ENCODE data around the gene CD300E. TPM values are rescaled to one million over a fixed set of nuclear protein-coding genes. Genes with fewer than 3 reads are reported as not detected.

Gene CD300E
- total and polyA plus RNA-seq, 2 donors (not counting 1 experiment from before 2014, with no cell fraction given) = 0.10 to 0.92 TPM

DNA sequence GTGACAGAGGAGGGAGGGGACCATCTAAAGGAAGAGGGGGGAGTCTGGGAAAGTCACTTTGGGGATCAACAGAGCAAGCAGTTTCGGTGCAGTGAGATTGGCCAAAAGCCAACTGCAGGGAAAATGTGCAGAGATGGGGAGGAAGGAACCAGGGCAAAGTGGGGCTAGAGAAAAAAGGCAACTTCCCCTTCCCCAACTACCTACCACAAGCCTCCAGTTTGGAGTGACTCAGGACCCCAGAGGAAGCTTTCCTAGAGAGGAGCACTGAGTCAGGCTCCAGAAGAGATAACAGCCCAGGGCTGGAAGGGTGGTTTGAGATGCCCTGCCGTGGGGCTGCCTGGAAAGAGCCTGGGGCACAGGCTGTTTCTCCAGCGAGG, 24.5 kb downstream of the CD300E start:
- Histone ChIP-seq H3K36me3 (replicated peaks in 1 of 2; ENCODE audit: control extremely low read depth in 1 of 2, control insufficient read depth in 1 of 2, extremely low read depth in 1 of 2, insufficient read depth in 2 of 2, low read length in 1 of 2) (no peaks in the 10 kb centered on the region), H3K27me3 (replicated peaks in 1 of 4; ENCODE audit: control extremely low read depth in 1 of 4, control insufficient read depth in 3 of 4, insufficient read depth in 4 of 4, low read length in 3 of 4) (peaks cover 0 to 2% (median 0%) of the 10 kb centered on the region in 4 experiments), H3K9me3 (ENCODE audit: control extremely low read depth in 1 of 3, control insufficient read depth in 2 of 3, insufficient read depth in 1 of 3, low read length in 2 of 3) (peaks cover 0 to 10% (median 4%) of the 10 kb centered on the region in 3 donors), H3K4me1 (ENCODE audit: control insufficient read depth in 2 of 2, insufficient read depth in 2 of 2, low read length in 2 of 2) (peaks cover 33 to 37% of the 10 kb centered on the region in 2 donors), H4K20me1 (ENCODE audit: control insufficient read depth, insufficient read depth, low read length, poor library complexity, severe bottlenecking) (no peaks in the 10 kb centered on the region), H3K79me2 (ENCODE audit: control insufficient read depth, insufficient read depth, low read length) (no peaks in the 10 kb centered on the region), H2AFZ (ENCODE audit: insufficient read depth, low read depth, low read length, poor library complexity, severe bottlenecking) (no peak overlapping the region), H3K4me2 (replicated peaks; ENCODE audit: low read depth, low read length, poor library complexity, severe bottlenecking) (peak overlapping the region; percentile 47), H3K27ac (ENCODE audit: low read length in 2 of 2) (no peak overlapping the region), H3K9ac (ENCODE audit: low read length) (no peak overlapping the region), H3K4me3 (ENCODE audit: control extremely low read depth in 1 of 5, extremely low read depth in 1 of 5, insufficient read depth in 1 of 5, low read depth in 2 of 5, low read length in 4 of 5) (no peak overlapping the region)
- H3K4me1 Mint-ChIP-seq = peaks cover 38% of the 10 kb centered on the region
- H3K27ac Mint-ChIP-seq = no peak overlapping the region
- WGBS (ENCODE audit: insufficient coverage) = 0% methylated on average over 2 of the region's 3 CpGs
- CTCF ChIA-PET = no interaction called here
- POLR2A ChIA-PET = no interaction called here
- DNase-seq = no peak
- peak overlapping the region; percentile 52 for H3K4me3 Mint-ChIP-seq
- peaks cover 4% of the 10 kb centered on the region for H3K27me3 Mint-ChIP-seq
- no peak for TF ChIP-seq EZH2 (IDR thresholded peaks at IDR 0.05; ENCODE audit: borderline replicate concordance, insufficient read depth, low read depth, low read length, poor library complexity, severe bottlenecking)
- TF ChIP-seq, protein P1, sequence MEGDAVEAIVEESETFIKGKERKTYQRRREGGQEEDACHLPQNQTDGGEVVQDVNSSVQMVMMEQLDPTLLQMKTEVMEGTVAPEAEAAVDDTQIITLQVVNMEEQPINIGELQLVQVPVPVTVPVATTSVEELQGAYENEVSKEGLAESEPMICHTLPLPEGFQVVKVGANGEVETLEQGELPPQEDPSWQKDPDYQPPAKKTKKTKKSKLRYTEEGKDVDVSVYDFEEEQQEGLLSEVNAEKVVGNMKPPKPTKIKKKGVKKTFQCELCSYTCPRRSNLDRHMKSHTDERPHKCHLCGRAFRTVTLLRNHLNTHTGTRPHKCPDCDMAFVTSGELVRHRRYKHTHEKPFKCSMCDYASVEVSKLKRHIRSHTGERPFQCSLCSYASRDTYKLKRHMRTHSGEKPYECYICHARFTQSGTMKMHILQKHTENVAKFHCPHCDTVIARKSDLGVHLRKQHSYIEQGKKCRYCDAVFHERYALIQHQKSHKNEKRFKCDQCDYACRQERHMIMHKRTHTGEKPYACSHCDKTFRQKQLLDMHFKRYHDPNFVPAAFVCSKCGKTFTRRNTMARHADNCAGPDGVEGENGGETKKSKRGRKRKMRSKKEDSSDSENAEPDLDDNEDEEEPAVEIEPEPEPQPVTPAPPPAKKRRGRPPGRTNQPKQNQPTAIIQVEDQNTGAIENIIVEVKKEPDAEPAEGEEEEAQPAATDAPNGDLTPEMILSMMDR (IDR thresholded peaks at IDR 0.05) = no peak
- no peaks in the 10 kb centered on the region for H3K9me3 Mint-ChIP-seq (ENCODE audit: insufficient read depth)
- intact Hi-C loops (cut with micrococcal nuclease) = no loop called here
- no peak for ATAC-seq (ENCODE audit: low read depth)

DNA sequence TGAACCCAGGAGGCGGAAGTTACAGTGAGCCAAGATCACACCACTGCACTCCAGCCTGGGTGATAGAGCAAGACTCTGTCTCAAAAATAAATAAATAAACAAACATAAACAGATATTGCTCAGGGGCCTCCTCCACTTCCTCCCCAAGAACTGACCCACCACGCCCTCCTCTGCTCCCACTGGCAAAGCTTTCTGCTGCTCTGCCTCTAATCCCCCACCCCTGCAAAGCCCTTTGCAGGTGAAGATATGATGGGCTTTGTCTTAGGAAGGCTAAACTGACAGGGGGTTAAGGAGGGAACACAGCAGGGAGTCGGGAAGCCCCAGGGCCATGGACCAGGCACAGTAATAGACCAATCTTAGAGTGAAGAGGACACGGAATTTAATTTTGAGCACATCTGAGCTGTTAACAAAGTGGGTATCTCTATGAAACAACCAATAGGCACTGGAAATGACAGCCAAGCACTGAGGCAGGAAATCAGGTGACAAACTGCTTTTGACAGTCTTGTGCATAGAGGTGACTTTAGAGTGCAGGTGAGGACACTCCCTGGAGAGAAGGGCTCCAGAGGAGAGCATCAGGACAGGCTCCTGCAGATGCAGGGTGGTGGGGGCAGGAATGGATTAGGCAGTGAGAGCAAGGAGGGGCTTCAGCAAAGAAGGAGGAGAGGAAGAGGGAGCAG, 25.1 kb downstream of the CD300E start:
- no peak overlapping the region for H3K4me3 ChIP-seq (ENCODE audit: control extremely low read depth in 1 of 5, extremely low read depth in 1 of 5, insufficient read depth in 1 of 5, low read depth in 2 of 5, low read length in 4 of 5)
- Mint-ChIP-seq H3K9me3 (ENCODE audit: insufficient read depth) (no peaks in the 10 kb centered on the region), H3K27ac (no peak overlapping the region), H3K27me3 (peaks cover 4% of the 10 kb centered on the region), H3K4me3 (peak overlapping the region; percentile 52), H3K4me1 (peaks cover 33% of the 10 kb centered on the region)
- ChIA-PET CTCF (no interaction called here), POLR2A (no interaction called here)
- no peak overlapping the region for H3K27ac ChIP-seq (ENCODE audit: low read length in 2 of 2)
- H3K4me1 ChIP-seq (ENCODE audit: control insufficient read depth in 2 of 2, insufficient read depth in 2 of 2, low read length in 2 of 2) = peaks cover 28 to 32% of the 10 kb centered on the region in 2 donors
- peak overlapping the region; percentile 47 for H3K4me2 ChIP-seq (replicated peaks; ENCODE audit: low read depth, low read length, poor library complexity, severe bottlenecking)
- no peak for TF ChIP-seq EZH2 (IDR thresholded peaks at IDR 0.05; ENCODE audit: borderline replicate concordance, insufficient read depth, low read depth, low read length, poor library complexity, severe bottlenecking)
- TF ChIP-seq, protein P1 (IDR thresholded peaks at IDR 0.05) = no peak
- no peak overlapping the region for H2AFZ ChIP-seq (ENCODE audit: insufficient read depth, low read depth, low read length, poor library complexity, severe bottlenecking)
- H3K79me2 ChIP-seq (ENCODE audit: control insufficient read depth, insufficient read depth, low read length) = no peaks in the 10 kb centered on the region
- peaks cover 0 to 2% (median 0%) of the 10 kb centered on the region in 4 experiments for H3K27me3 ChIP-seq (replicated peaks in 1 of 4; ENCODE audit: control extremely low read depth in 1 of 4, control insufficient read depth in 3 of 4, insufficient read depth in 4 of 4, low read length in 3 of 4)
- DNase-seq (no peak), ATAC-seq (ENCODE audit: low read depth) (no peak)
- intact Hi-C loops (cut with micrococcal nuclease) = no loop called here
- no peaks in the 10 kb centered on the region for H4K20me1 ChIP-seq (ENCODE audit: control insufficient read depth, insufficient read depth, low read length, poor library complexity, severe bottlenecking)
- 38% methylated on average over 2 of the region's 4 CpGs for WGBS (ENCODE audit: insufficient coverage)
- peaks cover 0 to 10% (median 4%) of the 10 kb centered on the region in 3 donors for H3K9me3 ChIP-seq (ENCODE audit: control extremely low read depth in 1 of 3, control insufficient read depth in 2 of 3, insufficient read depth in 1 of 3, low read length in 2 of 3)
- no peaks in the 10 kb centered on the region for H3K36me3 ChIP-seq (replicated peaks in 1 of 2; ENCODE audit: control extremely low read depth in 1 of 2, control insufficient read depth in 1 of 2, extremely low read depth in 1 of 2, insufficient read depth in 2 of 2, low read length in 1 of 2)
- no peak overlapping the region for H3K9ac ChIP-seq (ENCODE audit: low read length)

Data from B cell (primary cell).